ENCODE results near the gene UVSSA.

DNA sequence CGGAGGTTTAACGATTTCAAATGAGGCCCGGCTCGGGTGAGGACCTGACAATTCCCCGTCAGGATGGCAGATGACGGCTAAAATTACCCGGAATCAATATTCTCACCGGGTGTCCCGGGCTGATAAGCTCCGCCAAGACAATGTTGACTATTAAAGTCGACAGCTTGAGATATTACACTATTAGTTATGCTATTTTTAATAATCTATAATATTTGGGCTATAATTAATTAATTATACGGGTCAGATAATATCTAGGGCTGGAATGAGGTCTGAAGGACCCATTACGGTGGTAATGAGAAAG is 68.6 kb downstream of the UVSSA start:
- TF ChIP-seq, protein P1, sequence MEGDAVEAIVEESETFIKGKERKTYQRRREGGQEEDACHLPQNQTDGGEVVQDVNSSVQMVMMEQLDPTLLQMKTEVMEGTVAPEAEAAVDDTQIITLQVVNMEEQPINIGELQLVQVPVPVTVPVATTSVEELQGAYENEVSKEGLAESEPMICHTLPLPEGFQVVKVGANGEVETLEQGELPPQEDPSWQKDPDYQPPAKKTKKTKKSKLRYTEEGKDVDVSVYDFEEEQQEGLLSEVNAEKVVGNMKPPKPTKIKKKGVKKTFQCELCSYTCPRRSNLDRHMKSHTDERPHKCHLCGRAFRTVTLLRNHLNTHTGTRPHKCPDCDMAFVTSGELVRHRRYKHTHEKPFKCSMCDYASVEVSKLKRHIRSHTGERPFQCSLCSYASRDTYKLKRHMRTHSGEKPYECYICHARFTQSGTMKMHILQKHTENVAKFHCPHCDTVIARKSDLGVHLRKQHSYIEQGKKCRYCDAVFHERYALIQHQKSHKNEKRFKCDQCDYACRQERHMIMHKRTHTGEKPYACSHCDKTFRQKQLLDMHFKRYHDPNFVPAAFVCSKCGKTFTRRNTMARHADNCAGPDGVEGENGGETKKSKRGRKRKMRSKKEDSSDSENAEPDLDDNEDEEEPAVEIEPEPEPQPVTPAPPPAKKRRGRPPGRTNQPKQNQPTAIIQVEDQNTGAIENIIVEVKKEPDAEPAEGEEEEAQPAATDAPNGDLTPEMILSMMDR (IDR thresholded peaks at IDR 0.05) = no peak
- no peak for TF ChIP-seq POLR2AphosphoS5 (IDR thresholded peaks at IDR 0.05)
